Measurements from ENCODE around the gene PIRT.
A peak's percentile ranks its signal among the peaks of the same experiment; 100 is the strongest.

DNA sequence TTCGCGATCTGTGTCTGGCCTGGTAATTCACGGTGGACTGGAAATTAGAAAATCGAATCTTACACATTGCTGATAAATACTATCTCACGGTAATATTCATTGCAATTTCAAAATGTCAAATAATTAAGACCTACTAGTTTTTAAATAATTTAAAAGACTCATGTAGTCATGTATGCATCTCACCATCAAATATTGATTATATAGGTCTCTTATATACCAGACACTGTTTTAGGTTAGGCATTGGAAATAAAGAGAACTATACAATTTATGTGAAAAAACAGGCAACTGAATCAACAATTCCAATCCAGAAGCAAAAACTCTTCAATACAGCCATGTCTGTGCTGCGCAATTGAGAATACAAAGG is 7.5 kb upstream of the PIRT start:
- TF ChIP-seq, protein P1, sequence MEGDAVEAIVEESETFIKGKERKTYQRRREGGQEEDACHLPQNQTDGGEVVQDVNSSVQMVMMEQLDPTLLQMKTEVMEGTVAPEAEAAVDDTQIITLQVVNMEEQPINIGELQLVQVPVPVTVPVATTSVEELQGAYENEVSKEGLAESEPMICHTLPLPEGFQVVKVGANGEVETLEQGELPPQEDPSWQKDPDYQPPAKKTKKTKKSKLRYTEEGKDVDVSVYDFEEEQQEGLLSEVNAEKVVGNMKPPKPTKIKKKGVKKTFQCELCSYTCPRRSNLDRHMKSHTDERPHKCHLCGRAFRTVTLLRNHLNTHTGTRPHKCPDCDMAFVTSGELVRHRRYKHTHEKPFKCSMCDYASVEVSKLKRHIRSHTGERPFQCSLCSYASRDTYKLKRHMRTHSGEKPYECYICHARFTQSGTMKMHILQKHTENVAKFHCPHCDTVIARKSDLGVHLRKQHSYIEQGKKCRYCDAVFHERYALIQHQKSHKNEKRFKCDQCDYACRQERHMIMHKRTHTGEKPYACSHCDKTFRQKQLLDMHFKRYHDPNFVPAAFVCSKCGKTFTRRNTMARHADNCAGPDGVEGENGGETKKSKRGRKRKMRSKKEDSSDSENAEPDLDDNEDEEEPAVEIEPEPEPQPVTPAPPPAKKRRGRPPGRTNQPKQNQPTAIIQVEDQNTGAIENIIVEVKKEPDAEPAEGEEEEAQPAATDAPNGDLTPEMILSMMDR (IDR thresholded peaks at IDR 0.05): peak in 1 of 5 experiments; percentile 3
- TF ChIP-seq POLR2A (IDR thresholded peaks at IDR 0.05): no peak
